NK-92 (cell line): ENCODE data around the gene BFAR.
"Not testable (repeated sequence)": the region's sequence is repeated elsewhere in the genome, so short reads cannot be mapped to it uniquely, and the experiment has no call there.

Experiments used
- DNase-seq: peaks from one replicate; lab custom pipeline; 2025; ENCODE audit not compliant: unreplicated experiment; lab: John Stamatoyannopoulos, UW

Gene BFAR

GRCh38 chr16:14635395-14636165 lies 2.8 kb downstream of the BFAR start:
- DNase-seq, result no peak

DNA sequence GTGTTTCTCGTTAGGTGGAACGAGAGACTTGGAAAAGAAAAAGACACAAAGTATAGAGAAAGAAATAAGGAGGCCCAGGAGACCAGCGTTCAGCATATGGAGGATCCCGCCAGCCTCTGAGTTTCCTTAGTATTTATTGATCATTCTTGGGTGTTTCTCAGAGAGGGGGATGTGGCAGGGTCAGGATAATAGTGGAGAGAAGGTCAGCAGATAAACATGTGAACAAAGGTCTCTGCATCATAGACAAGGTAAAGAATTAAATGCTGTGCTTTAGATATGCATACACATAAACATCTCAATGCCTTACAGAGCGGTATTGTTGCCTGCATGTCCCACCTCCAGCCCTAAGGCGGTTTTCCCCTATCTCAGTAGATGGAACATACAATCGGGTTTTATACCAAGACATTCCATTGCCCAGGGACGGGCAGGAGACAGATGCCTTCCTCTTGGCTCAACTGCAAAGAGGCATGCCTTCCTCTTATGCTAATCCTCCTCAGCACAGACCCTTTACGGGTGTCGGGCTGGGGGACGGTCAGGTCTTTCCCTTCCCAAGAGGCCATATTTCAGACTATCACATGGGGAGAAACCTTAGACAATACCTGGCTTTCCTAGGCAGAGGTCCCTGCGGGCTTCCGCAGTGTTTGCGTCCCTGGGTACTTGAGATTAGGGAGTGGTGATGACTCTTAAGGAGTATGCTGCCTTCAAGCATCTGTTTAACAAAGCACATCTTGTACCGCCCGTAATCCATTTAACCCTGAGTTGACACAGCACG lies 3.6 kb downstream of the BFAR start:
- DNase-seq, result not testable (repeated sequence)

GRCh38 chr16:14636951-14637240 lies 4.1 kb downstream of the BFAR start:
- not testable (repeated sequence) for DNase-seq

GRCh38 chr16:14640538-14640937 lies 7.8 kb downstream of the BFAR start:
- DNase-seq, result no peak

GRCh38 chr16:14641206-14641605 lies 8.5 kb downstream of the BFAR start:
- no peak for DNase-seq

DNA sequence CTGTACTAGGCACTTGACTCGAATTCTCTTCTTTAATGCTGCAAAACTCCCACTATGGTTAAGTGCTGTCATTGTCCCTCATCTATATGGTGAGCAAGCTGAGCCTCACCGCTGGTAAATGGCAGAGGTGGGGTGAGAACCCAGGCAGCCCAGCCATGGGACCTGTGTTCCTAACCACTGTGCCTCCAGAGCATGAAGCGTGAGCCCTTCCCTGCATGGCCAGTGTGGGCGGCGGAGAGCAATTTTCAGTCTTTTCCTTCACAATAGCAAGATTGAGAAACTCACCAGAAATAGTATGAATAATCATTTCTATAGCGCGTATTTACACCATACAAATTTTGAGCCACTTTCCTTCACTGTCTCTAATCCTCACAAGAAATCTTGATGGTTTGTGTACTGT lies 9.2 kb downstream of the BFAR start:
- no peak for DNase-seq

- no peak for DNase-seq
Observed at GRCh38 chr16:14649816-14650215, 17.1 kb downstream of the BFAR start.

- DNase-seq, result no peak
Observed at GRCh38 chr16:14650629-14651028, 17.9 kb downstream of the BFAR start.

DNA sequence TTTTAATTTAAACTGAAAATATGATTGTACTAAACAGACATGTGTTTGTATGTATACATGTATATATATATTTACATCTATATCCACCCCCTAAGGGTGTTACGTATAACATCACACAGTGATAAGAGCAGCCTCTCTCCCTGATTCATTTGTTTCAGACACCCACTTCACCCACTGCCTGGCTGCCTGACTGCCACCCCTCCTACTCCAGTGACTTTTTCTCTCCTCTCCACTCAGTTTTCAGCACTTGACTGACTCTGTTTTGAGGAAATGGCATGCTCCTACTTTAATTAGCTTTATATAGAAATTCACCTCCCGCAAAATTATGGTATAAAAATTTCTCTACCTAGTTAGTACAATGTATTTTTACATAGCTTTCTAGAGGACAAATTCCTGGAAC lies 20.0 kb downstream of the BFAR start:
- DNase-seq, result no peak

DNA sequence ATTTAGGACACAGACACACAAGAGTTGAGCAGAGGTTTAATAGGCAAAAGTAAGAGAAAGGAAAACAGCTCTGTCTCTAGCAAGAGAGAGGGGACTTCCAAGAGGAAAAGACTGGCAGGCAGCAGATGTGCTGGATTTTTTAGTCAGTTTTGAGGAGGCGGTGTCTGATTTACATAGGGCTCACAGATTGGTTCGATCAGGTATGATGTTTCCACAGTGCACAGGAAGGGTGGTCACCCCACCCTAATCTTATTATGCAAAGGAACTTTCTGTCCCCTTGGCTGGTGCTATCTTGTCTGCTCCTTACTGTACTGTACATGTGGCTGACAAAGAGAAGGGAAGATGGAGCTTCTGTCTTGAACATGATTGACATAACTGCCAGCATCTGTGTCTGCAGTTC lies 25.3 kb downstream of the BFAR start:
- DNase-seq, result no peak

DNA sequence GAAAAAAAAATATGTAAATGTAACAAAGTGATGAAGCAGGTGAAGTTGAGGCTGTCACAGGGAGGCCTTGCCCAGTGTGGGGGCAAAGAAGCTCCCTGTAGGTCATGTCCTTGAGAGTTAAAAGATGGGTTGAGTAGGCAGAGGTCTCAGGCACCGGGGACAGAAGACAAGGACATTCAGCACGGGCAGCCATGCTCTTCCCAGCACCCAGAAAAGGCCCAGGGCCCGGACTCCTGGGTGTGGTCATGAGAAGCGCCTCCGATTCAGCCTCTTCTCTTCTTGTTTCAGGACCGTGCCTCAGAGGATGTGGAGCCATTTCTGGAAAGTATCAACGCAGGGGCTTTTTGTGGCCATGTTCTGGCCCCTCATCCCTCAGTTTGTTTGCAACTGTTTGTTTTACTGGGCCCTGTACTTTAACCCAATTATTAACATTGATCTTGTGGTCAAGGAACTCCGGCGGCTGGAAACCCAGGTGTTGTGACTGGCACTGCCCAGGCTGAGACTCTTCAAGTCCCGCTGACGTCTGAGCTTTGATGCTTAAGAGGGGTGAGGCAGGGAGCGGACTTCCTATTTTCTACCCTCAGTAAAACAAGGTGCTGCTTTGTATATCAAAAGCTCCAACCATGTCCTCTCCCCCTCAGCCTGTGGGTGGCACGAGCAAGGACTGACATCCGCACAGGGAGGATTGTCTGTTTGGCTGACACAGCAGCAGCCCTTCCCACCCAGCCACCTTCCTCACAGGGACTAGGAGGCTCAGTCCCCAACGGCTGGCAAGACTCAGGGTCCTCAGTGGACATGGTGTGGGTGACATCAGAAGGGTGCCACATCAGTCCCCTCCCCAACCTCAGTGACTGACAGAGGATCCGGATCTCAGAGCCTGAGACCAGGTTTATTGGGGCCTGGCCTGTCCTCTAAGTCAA lies 34.9 kb downstream of the BFAR start:
- DNase-seq, result no peak

DNA sequence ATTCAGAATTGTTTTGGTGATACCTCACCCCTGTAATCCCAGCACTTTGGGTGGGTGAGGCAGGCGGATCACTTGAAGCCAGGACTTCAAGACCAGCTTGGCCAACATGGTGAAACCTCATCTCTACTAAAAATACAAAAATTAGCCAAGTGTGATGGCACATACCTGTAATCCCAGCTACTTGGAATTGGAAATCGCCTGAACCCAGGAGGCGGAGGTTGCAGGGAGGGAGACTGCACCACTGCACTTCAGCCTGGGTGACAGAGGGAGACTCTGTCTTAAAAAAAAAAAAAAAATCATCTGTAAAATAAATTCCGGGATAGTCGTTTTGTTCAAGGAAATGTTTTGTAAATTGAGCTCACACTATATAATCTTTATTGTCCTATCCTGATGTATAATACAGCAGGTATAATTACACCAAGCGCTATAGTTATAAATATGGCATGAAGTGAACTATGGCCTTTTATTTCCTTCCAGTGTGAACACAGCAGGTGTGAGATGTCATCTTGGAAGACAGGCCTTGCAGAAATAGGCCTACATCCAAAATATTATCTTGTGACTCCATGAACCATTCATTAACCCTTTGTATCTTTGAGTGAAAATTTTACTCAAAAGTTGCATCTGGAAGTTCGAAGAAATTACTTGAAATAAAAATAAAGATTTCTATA lies 35.9 kb downstream of the BFAR start:
- DNase-seq, result no peak

DNA sequence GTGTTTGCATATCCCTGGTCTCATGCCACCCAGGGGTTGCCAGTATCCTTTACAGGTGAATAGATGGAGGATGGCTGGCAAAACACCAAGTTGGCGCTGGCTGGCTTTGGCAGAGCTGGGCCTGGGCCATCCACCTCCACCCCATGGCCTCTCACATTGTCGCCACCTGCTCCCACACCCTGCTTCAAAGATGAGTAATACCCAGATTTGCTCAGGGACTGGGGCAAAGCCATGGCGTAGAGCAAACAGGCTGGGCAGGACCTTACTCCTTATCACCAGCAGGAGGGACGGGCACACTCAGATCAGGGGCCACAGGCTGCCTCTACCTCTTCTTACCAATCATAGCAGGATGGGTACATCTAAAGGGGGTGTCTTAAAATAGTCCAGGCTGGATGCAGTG lies 37.0 kb downstream of the BFAR start:
- DNase-seq, result no peak

- no peak for DNase-seq
Observed at GRCh38 chr16:14672403-14672971, 39.7 kb downstream of the BFAR start.

GRCh38 chr16:14676633-14677032 lies 43.9 kb downstream of the BFAR start:
- DNase-seq, result no peak

GRCh38 chr16:14677627-14678026 lies 44.9 kb downstream of the BFAR start:
- no peak for DNase-seq

DNA sequence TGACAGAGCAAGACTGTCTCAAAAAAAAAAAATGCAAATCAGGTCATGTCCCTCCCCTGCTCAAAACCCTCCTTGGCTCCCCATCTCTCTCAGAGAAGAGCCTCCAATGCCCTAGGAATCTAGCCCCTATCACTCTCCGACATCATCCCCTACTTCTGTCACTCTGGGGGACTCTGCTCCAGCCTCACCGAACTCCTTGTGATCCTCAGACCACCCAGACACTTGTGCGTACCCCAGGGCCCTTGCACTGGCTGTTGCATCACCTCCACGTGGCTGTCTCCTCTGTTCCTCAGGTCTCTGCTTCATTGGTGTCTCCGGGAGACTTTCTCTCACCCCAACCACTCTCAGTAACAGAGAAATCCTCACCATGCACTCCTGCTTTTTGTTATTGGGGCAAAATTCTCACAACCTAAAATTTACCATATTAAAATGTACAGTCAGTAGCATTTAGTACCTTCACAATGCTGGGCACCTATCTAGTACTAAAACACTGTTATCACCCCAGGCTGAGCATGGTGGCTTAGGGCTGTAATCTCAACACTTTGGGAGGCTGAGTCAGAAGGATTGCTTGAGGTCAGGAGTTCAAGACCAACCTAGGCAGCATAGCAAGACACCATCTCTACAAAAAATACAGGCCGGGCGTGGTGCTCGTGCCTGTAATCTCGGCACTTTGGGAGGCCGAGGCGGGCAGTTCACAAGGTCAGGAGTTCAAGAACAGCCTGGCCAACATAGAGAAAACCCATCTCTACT lies 46.2 kb downstream of the BFAR start:
- no peak for DNase-seq

- DNase-seq, result not testable (repeated sequence)
Observed at GRCh38 chr16:14680396-14680795, 47.6 kb downstream of the BFAR start.

- no peak for DNase-seq
Observed at GRCh38 chr16:14681115-14681514, 48.4 kb downstream of the BFAR start.

DNA sequence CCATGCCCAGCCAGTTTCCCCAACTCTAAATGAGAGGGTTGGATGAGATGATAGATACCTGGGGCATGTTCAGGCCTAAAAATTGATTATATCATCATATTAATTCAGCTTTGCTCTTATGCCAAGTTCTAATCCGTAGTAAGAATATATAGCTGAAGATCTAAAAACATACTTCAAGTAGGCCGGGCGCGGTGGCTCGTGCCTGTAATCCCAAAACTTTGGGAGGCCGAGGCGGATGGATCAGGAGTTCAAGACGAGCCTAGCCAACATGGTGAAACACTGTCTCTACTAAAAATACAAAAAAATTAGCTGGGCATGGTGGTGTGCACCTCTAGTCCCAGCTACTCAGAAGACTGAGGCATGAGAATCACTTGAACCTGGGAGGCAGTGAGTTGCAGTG lies 49.4 kb downstream of the BFAR start:
- no peak for DNase-seq
